ENCODE measurements around the gene NRIP3.
"Not testable (repeated sequence)": the region's sequence is repeated elsewhere in the genome, so short reads cannot be mapped to it uniquely, and the experiment has no call there.

NRIP3 gene

DNA sequence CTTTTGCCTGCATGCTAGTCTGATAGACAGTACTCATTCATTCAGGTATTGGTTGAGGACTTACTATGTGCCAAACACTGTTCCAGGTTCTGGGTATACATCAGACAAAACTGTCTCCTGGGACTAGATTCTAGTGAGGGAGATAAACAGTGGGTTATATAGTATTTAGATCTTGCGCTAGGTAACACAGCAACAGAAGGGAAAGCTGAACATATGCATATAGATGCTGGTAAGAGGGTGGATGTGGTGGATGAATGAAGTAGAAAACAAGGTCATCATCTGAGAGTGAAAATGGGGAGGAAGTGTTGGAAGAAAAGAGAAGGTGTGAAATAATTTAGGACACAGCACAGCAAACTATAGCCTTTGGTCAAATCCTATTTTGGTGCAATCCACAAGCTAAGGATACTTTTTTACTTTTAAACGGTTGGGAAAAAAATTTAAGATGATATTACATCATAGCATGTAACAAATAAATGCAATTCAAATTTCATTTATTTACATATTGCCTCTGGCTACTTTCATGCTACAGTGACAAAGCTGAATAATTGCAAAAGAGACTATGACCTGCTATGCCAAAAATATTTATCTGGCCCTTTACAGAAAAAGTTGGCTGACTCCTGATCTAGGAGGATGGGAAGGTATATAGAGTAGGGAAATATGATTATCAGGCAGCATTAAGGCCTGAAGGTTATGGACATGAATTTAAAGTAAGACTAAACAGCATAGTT, 32.4 kb downstream of the NRIP3 start:
- no peak for DNase-seq

DNA sequence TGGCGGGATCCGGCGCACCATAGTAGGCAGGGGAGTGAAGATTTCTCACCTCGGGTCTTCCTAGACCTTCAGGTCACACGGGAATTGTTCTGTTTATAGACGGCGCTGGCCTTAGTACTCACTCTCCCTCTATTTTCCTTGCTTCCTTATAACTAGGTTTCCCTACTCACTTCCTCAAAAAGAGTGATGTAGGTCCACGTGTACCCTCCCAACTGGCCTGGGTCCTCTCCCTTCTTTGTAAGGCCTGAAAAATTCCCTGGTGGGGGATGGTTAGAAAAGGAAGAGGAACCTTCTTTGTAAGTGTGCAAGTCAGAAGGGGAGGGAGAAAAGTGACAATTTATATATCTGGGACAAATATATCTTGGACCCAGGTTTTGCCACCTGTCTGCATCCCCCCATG, 36.6 kb downstream of the NRIP3 start:
- no peak for DNase-seq

DNA sequence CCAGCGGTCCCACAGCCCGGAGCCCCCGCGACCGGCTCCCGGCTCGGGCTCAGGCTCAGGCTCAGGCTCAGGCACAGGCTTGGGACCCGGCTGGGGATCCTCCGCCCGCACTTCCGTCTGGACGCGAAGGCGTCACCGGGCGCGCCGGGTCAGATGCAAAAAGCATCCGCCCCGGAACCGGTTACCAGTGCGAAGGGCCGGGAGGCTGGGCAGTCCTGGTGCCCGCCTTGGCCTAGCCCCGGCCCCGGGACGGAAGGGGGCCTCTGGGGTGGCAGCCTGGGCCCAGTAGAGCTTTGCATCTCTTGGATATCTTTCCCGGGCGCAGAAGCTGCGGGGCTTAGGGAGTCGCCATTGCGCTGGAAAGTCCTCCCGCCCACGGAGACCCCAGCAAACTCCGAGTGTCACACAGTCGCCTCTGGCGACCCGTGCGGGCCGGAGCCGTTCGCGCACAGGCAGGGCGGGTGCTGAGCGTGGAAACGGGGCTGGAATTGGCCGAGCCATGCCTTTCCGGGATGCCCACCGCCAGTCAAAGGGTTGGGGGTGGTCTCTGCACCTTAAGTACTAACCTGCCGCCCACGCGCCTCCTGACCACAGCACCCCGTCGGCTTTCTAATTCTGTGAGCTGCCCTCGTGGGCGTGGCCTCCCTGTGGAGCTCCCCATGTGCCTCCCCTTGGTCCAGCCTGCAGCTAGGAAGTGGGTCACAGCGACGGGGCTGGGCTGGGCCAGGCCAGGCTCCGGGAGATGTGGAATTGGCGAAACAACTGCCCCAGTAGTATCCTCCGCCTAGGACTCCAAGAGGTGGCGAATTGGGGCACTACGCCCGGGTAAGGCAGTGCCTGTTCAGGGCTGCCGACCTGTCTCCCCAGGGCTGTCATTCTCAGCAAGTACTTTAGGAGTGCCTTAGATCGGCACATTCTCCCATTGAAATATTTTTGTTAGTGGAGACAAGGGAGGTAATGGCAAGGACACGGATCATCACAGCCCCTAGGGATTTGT, 39.2 kb downstream of the NRIP3 start, which contains the start of gene TMEM9B:
TMEM9B (minus strand) TSS at position 119 of the 997 bp plus-strand sequence. CDS start 129 bp downstream, outside the sequence.
- peak; percentile 44 to 91 (median 58) for DNase-seq

DNA sequence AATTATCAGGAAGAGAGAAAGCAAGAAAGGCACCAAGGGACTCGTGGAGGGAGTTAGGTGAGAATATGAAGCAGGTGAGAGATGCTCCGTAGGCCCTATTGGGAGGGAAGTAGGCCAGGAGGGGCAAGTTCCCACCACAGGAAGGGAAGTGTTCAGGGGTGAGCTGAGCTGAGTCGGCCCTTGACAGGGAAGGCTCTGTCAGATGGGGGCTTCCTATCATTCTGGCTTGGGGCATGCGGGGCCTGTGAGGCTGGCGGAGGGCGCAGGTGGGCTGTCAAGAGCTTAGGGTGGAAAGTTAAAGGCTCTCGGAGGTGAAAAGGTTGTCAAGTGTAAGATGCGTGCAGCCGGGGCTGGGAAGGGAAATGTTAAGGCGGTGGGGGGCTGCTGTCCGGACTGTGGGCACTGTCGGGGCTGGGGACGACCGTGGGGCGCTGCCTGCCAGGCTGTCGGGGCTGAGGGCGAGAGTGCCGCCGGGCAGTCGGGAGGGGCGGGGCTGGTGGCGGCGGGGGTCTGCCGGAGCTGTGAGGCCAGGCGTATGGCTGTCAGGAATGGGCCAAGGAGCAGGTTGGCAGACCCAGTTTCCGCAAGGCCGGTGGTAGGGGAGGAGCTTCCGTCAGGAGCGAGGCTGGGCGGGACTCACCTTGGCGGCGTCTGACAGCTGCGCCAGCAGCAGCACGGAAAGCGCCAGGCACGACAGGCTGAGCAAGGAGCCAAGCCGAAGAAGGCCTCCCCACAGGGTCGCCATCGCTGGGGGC, 40.1 kb downstream of the NRIP3 start:
- peak; percentile 51 to 87 (median 65) for DNase-seq

DNA sequence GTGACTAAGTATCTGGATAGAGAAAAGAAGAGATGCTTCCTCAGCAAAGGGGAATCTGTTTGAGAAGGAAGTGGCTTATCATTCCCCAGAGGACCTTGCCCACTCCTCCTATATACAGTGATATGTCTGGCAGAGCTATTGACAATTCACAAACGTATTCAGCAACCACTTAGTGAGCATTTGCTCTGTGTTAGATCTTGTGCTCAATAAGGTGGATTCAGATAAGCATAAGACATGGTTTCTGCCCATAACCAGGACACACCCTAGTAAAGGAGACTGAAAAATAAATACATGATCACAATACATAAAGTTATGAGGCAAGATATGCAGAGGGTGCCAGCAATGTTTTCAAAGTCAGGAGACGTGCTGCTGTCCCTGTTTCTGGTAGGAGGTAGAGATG, 41.0 kb downstream of the NRIP3 start:
- DNase-seq: no peak

DNA sequence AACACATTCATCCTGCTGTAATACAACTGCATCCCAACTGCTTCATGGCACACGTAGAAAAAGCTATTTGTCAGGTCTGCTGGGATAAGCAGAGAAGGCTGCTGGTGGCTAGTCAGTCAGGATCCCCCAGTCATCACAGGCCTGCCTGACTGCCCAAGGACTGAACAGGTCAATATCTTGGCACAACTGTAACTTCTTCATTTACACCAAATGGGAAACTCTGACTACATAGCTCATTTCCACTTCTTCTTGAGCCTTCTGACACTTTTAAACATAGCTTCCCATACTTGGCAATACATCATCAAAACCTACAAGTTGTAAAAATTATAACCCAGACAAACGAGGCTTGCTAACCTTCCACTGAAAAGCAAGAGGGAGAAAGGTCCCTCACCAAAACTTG, 42.4 kb downstream of the NRIP3 start:
- DNase-seq: no peak

DNA sequence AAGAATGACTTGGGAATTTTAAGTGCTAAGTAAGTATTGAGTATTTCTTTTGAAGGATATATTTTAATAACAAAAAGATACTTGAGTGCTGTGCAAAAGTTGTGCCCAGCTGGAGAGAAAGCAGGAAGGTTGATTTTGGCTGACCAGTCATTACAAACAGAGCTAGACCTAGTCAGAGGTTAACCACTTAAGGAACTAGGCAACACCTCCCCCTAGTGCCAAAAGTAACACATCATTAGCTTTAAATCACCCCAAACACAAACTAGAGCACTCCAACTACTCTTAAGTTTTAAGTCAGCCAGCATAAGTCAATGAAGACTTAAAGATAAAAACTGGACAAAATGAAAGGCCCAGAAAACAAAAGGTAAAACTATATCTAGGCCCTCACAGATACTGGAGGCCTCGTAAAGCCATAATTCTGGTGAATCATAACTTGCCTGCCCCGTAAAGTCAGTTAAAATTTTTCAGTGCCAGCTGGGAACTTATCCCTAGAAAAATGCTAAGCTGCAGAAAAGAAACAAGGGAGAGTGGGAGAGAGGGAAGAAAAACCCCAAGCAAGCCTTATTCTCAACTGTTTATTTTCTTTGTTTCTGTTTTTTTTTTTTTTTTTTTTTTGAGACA, 44.1 kb downstream of the NRIP3 start:
- DNase-seq: peak in 1 of 5 donors; percentile 73

DNA sequence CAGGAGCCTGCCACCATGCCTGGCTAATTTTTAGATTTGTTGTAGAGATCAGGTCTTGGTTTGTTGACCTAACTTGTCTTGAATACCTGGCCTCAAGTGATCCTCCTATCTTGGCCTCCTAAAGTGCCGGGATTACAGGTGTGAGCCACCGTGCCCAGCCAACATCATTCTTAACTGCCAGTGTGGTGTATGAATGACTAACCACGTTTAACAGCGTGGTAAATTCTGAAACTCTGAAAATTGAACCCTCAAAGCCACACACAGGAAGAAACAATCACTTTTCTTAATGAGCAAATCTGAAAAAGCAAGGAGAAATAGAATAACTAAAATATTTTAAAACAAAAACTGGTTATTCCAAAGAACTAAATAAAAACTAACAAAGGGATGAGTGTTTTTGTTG, 46.9 kb downstream of the NRIP3 start:
- DNase-seq: peak in 1 of 5 donors; percentile 25

DNA sequence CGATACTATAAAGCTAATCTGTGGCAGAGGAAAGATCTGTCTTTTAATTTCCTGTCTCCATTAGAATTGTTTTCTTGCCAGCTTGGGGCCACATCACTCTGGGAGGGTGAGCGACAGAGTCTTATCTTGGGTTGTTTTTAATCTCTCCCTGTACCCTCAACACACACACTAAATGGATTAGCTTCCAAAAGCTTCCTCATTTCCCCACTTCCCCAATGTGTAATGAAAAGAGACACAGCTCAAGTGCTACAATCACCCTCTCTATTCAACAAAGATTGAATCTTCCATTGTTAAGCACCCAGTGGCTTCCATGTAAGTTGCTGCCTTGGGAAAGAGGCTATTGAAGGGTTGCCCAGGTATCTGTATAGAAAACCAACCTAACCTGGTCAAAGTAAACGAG, 54.9 kb downstream of the NRIP3 start:
- no peak for DNase-seq

DNA sequence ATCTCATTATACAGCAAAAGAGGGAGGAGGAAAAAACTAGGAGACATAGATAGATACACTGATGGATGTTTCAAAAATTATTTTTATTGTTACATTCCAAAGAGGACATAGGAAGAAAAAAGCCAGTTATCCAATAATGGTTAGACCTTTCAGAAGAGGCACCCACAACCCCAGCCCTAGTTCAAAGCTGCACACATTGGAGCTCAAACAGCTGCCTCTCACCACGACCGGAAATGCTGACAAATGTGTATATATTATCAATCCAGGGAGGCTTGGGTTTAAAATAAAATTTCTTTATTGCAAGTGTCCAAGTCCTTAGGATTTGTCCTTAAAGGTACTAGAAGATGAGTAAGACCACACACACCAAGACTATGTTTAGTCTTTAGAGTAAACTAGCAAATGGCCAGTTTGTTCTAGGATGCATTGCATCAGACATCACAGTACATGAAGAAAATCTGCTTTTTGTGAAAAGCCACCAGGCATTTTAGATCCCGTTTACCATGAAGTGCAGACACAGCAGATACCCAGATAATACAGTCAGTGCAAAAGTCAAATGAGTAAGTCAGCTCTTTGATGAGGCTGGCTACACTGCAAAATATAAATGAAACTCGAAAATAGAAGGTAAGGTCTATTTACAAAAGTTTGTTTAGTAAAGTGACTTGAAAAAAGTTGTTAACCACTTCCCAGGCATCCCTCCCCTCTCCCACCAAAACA, 56.4 kb downstream of the NRIP3 start:
- peak in 1 of 5 donors; percentile 11 for DNase-seq

DNA sequence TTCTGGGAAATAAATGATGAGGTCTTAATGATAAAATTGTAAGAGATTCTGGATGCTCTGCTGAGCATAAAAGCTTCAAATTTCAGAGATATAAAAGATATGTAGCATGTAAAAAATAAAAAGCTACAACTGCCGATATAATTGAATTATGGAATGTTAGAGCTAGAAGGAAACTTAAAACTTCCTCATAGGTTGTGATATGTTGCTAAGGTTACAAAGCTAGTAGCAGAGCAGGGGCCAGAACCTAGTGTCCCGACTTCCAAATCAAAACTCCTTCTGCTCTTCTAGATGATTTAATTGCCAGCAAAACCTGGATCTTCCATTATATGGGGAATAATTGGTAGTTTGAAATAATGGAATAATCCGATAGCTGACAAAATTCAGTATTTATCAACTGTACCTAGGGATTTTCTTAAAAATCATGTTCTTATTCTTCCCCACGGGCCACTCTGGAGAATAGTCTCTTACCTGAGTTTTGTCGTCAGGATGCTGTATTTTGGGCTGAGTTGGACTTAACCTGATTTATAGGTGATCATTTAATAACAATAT, 61.2 kb downstream of the NRIP3 start, which contains the start of gene ASCL3:
ASCL3 (minus strand) TSS at position 499 of the 549 bp plus-strand sequence. CDS start 4,855 bp downstream, outside the sequence.
- no peak for DNase-seq

DNA sequence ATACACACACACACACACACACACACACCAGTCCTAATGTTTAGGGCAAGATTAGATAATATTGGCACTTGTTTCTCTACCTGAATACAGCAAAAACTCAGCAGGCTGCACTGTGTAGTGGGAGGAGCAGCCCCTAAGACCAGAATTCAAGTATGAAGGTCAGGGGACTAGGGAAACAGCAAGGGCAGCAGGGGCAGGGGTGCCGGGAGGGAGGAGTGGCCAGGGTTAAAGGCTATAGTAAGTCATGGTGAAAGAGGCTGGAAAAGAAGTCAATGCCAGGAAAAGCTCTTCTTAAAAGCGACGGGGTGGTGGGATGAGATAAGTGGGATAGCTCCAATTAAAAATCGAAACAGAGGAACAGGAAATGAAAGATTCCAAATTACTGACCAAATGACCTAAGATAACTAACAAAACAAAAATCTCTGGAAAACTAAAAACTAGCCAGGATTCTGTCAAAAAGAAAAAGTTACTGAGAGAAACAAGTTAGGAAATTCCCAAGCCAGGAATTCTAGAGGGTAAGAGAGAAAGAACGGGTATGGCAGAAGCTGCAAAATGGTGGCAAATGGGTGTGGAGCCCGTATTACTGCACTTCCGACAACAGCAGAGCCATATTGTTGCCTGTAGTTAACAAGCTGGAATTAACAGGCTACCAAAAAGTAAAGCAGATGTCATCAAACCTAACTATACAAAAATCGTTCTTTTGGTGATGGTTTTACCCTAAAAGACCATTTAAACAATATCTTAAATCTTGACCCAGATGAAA, 62.3 kb downstream of the NRIP3 start:
- DNase-seq: no peak

DNA sequence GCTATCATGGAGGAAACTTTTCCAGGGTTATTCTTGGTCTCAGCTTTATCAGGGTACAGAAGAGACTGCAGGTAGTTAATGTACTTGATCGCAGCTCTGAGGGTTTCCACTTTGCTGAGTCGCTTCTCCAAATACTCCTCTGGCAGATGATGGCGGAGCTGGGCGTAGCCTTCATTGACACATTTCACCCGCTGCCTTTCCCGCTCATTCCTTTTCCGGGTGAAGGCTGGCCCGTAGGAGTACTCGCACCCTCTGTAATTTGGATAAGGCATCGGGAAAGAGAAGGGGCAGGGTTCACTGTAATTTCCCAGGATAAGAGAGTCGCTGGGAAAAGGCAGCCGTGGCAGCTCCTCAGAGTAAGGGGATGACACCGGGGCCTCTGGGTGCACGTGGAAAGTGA, 66.1 kb downstream of the NRIP3 start:
- DNase-seq: no peak

DNA sequence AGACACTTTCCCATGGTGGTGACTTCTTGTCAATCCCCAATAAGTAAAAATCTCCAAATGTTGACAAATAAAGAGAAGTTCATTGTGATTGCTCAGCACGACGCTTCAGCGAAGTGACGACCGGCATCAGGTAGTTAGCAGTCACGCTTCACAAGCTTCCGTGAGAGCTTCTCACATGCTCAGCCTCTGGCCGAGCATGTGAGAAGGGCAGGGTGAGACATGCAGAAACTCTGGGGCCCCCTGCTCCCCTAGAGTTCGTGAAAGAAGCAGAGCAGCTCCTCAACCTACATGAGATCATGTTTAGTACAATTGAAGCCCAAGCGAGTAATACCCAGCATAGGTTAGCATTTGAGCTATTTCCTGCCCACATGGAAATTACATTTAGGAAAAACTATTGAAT, 66.6 kb downstream of the NRIP3 start:
- no peak for DNase-seq

DNA sequence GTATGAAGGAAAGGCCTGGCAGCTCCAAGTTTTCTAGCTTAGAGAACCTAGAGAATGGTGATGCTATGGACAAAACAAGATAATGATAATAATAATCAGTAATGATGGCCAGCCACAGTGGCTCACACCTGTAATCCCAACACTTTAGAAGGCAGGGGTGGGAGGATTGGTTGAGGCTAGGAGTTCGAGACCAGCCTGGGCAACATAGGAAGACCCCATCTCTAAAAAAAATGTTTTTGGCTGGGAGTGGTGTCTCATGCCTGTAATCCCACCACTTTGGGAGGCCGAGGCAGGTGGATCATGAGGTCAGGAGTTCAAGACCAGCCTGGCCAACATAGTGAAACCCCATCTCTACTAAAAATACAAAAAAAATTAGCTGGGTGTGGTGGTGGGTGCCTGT, 68.0 kb downstream of the NRIP3 start:
- not testable (repeated sequence) for DNase-seq

DNA sequence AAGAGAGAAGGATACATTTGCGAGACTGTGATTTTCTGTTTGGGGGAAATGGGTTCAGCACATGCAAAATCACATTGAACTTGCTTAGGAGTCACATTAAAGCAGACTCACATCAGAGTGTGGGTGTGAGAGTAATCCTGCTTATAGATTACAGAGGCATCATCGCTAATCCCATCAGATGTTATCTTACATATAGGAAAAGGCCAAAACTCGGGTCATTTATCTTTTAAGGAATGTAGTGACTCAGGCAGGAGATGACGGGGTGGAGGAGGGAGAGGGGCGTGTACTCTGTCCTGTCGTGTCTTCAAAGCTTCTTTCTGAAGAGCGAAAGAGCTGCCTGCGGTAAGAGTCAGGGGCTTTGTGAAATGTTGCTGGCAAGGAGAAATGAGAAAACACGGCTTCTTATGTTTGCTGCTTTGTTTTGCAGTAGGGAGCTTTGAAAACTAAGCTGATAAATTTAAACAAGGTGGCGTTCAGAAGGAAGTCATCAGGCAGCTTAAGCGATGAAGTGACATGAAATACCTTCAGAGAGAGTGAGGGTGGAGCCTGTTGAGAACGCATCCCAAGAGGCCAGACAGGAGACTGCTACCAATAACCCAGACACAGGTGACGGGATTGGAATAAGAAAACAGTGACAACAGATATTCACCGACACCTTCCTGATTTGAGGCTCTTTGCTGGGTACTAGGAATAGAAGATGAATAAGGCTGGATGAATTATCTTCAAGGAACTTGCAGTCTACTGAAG, 68.9 kb downstream of the NRIP3 start:
- DNase-seq: no peak

DNA sequence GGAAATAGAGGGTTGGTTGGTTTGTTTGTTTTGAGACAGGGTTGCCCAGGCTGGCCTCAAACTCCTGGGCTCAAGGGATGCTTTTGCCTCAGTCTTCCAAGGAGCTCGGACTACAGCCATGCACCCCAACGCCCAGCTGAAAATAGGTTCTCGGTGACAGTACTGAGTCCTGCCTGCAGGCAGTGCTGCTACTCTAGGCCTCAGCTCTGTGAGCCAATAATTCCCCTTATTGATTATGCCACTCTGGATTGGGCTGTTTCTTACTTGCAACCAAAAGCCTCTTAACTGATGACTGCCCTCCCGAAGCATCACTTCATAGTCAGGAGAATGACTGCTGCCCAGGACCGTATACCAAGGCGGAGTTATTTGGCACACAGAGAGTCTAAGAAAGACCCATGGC, 69.9 kb downstream of the NRIP3 start:
- DNase-seq: no peak

DNA sequence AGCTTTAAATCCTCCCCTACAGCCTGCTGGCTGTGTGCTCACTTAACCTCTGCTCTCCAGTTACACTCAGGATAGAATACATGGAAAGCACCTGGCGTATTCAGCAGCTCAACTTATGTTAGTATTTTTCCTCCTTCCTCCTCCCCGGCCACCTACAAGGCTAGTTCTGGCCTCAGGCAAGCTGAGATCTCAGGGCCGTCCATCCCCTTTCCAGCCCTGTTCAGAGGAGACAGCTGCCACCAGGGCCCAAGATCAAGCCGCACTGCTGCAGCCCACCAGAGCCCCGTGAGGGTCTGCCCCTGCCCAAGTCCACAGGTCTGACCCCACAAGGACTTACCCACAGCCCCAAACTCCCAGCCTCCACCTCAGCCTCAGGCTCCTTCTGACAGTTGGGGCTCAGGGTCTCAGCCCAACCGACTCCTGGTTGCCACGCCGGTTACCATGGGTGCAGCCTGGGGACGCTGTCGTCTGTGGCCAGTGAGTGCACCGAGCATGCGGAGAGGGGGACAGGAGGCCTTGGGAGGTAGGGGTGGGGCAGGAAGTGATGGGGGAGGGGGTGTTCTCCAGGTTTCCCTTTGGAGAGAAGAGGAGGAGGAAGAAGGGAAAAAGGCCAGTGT, 71.1 kb downstream of the NRIP3 start, which contains the start of gene C11orf16:
C11orf16 (minus strand) TSS at position 384 of the 617 bp plus-strand sequence. CDS start 639 bp downstream, outside the sequence.
- DNase-seq: no peak
